HG02840 (cell line): ENCODE measurements around the gene CFD.
"Not testable (repeated sequence)": the region's sequence is repeated elsewhere in the genome, so short reads cannot be mapped to it uniquely, and the experiment has no call there.

Source experiments
- ATAC-seq: cut with Tn5 transposase; IDR thresholded peaks from one replicate; pipeline ENCODE4 v1.9.1; 2021; ENCODE audit warnings: mild to moderate bottlenecking, moderate library complexity, moderate number of reproducible peaks; ENCODE audit not compliant: unreplicated experiment, low FRiP score

CFD gene

GRCh38 chr19:824885-825284 lies 34.6 kb upstream of the CFD start:
- no peak for ATAC-seq

DNA sequence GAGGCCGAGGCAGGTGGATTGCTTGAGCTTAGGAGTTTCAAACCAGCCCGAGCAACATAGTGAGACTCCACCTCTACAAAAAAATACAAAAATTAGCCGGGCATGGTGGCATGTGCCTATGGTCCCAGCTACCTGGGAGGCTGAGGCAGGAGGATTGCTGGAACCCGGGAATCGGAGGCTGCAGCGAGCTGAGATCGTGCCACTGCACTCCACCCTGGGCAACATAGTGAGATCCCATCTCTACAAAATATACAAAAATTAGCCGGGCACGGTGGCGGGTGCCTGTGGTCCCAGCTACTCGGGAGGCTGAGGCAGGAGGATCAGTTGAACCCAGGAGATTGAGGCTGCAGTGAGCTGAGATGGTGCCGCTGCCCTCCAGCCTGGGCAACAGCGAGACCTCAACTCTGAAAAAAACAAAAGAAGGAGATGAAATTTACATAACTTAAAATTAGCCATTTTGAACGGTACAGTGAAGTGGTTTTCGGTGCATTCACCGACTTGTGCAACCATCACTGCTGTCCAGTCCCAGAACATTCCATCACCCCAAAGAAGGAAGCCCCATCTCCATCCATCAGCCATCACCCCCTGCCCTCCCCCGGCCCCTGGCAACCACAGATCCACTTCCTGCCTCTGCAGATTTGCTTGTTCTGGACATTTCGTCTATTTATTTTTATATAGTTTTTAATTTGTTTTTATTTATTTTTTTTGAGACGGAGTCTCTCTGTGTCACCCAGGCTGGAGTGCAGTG lies 33.4 kb upstream of the CFD start:
- no peak for ATAC-seq

- ATAC-seq: no peak
Observed at GRCh38 chr19:827314-827709, 32.2 kb upstream of the CFD start.

- ATAC-seq: no peak
Observed at GRCh38 chr19:827710-828321, 31.6 kb upstream of the CFD start, which contains the start of gene AZU1. AZU1 (plus strand) TSS chr19:827837; CDS start chr19:827847, 10 bp downstream.

DNA sequence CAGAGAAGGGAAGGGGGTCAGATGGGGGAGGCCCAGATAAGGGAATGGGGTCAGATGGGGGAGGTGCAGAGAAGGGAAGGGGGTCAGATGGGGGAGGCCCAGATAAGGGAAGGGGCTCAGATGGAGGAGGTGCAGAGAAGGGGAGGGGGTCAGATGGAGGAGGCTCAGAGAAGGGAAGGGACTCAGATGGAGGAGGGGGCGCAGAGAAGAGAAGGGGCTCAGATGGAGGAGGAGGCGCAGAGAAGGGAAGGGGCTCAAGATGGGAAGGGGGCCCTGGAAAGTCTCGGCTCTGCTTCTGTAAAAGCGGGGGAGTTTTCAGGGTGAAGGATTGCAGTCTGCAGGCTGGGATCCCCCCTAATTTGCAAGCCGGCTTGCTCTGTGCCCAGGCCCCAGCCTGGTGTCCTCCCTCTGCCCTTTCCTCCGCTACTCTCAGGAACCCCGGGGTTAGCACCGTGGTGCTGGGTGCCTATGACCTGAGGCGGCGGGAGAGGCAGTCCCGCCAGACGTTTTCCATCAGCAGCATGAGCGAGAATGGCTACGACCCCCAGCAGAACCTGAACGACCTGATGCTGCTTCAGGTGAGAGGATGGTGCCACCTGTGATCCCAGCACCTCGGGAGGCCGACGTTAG lies 30.2 kb upstream of the CFD start:
- ATAC-seq: no peak

GRCh38 chr19:831407-832369 lies 27.8 kb upstream of the CFD start:
- no peak for ATAC-seq

DNA sequence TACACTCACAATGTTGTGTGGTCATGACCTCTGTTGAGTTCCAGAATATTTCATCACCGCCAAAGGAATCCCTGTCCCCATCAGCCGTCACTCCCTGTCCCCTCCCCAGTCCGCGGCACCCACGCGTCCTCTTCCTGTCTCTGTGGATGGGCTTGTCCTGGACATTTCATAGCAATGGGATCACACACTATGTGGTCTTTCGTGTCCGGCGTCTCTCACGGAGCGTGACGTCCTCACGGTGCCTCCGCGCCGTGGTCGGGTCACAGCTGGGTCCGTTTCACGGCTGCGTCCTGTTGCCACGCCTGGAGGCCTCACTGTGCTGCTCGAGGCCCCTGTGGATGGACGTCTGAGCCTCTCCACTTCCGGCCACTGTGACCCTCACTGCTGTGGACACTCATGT lies 25.2 kb upstream of the CFD start:
- ATAC-seq: no peak

DNA sequence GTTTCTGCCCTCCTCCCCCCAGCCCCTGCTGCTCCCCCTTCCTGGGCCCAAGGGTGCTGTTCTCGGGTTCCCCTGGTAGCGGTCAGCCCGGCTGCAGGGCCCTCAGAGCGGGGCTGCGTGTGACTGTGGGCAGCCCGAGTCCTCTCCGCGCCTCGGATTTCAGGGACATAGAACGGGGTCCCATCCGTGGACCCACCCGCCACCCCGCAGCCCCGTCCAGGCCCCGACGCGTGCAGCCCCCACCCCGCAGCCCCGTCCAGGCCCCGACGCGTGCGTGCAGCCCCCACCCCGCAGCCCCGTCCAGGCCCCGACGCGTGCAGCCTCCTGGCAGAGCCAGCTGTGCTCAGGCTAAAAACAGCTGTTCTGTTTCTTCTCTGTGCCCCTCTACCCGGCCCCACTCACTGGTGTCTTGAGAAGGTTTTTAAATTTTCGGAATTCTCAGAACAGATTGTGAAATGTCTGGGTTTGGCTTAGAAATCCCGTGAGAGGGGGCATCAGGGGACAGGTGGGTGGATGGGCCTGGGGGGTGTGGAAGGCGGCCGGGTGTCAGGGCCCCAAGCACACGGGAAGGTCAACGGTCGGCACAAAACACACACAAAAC lies 24.2 kb upstream of the CFD start:
- ATAC-seq: no peak

DNA sequence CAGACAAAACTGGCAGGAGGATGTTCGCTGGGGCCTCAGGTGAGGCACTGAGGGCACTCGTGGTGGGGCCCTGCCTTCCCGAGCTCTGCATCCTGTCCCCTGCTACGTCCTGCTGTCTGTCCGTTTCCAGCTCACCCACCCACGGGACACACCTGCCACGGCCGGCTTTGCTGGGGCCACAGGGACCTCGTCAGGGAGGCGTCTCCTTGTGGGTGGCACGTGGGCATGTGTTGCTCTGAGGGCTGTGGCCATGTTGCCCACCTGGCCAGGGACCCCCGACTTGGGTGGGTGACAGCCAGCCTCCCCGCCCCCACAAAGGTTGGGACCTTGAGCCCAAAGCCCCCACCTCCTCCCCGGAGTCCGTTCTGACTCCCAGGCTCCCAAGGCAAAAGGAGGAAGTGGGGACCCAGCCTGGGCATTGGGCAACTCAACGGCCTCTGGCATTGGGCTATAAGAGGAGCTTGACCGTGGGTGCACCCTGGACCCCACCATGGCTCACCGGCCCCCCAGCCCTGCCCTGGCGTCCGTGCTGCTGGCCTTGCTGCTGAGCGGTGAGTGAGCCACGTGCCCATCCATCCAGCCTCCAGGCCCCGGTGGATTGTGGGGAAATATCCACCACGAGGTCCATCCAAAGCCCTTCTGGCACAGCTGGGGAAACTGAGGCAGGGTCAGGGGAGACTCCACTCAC lies 18.8 kb upstream of the CFD start, which contains the start of gene PRTN3:
PRTN3 (plus strand) TSS at position 481 of the 688 bp plus-strand sequence; CDS start at position 491, 10 bp downstream.
- no peak for ATAC-seq

- not testable (repeated sequence) for ATAC-seq
Observed at GRCh38 chr19:842802-843179, 16.7 kb upstream of the CFD start.

DNA sequence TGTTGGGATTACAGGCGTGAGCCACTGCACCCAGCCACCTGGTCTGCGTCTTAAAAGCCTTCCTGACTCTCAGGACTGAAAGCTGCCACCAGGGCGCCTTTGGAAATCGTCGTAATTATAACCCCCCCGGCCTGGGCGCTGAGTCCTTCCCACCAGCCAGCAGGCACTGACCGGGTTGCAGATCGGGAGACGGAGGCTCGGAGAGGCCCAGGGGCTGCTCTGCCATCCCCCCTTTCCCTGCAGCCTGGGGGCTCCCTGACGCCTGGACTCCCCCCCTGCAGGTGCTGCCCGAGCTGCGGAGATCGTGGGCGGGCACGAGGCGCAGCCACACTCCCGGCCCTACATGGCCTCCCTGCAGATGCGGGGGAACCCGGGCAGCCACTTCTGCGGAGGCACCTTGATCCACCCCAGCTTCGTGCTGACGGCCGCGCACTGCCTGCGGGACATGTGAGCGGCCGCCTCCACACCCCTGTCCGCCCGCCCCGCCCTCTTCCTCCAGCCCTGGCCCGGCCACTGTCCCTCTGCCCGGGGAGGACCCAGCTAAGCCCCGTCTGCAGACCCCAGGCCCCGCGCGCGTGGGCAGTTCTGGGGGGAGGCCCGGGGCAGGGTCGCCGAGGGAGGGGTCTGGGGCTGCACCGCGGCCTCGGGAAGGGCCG lies 16.2 kb upstream of the CFD start:
- no peak for ATAC-seq

- no peak for ATAC-seq
Observed at GRCh38 chr19:843836-844545, 15.5 kb upstream of the CFD start.

DNA sequence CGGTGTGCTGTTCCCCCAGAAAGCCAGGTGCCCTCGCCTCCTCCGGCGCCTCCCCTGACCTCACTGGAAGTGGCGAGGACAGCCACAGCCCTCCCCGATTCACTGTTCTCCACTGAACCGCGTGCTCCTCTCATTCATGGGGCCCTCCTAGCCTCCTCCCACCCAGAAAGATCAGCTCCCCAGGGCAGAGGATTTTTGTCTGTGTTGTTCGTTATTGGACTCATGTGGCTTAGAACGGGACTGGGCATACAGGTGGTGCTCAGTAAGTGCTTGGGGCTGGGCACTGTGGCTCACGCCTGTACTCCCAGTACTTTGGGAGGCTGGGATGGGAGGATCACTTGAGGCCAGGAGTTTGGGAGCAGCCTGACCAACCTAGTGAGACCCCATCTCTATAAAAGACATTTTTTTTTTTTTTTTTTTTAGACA lies 14.9 kb upstream of the CFD start:
- no peak for ATAC-seq

DNA sequence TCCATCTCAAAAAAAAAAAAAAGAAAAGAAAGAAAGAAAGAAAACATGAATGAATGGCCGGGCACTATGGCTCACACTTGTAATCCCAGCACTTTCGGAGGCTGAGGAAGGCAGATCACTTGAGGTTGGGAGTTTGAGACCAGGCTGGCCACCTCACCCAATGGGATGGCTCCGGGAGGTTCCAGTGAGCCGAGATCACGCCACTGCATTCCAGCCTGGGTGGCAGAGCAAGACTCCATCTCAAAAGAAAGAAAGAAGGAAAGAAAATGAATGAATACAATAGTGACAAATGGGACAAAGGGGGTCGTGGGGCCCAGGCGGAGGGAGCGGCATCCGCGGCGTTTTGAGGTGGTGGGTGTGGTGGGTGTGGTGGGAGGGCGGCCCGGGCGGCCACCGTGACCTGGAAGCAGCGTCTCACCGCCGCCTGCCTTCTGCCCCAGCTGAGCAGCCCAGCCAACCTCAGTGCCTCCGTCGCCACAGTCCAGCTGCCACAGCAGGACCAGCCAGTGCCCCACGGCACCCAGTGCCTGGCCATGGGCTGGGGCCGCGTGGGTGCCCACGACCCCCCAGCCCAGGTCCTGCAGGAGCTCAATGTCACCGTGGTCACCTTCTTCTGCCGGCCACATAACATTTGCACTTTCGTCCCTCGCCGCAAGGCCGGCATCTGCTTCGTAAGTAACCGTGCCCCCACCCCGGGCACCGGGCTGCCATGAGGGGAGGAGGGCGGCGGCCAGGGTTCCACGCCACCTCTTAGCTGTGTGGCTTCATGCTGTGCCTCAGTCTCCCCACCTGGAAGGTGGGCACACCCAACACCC lies 13.6 kb upstream of the CFD start:
- no peak for ATAC-seq

- no peak for ATAC-seq
Observed at GRCh38 chr19:848386-848921, 11.0 kb upstream of the CFD start.

DNA sequence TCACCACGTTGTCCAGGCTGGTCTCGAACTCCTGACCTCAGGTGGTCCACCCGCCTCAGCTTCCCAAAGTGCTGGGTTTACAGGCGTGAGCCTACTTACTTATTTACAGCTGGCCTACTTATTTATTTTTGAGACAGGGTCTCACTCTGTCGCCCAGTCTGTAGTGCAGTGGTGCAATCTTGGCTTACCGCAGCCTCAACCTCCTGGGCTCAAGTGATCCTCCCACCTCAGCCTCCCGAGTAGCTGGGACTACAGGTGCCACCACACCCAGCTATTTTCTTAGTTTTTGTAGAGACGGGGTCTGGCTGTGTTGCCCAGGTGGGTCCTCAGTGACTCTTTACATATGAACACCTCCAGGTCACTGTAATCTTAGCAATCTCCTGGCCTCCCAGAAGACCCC lies 10.3 kb upstream of the CFD start:
- ATAC-seq: not testable (repeated sequence)

DNA sequence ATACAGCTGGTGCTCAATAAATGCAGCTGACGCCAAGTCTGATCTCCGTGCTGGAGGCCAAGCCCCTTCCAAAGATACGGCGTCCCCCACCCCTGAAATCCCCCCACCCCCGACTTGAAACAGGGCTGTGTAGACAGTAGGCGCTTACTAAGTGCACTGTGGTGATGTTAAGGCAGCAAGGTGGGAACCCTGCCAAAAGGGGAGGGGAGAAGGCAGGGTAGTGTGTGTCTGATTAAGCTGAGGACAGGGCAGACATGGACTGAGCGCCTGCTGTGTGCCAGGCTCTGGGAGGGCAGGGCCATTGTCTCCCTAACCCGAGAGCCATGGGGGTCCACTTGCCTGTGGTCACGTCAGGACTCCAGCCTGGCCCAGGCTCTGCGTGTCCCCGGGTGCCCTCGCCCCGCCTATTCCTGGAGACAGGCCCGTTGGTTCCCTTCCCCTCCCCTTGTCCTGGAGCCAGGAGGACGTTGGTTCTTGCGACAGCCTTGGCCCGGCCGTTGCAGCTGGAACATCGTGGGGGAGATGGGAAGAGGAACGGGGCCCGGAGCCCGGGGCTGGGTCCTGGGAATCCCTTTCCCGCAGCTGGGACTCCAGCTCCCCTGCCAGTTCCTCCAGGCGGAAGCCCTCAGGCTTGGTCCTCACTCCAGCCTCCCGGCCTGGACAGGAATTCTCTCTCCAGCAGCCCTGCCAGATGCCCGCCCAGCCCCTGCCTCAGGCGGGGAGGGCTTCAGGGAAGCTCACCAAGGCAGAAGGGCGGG lies 9.1 kb upstream of the CFD start:
- ATAC-seq: no peak
